Endothelial cell of umbilical vein (primary cell): ENCODE data around the gene GPR26. TPM values are rescaled to one million over a fixed set of nuclear protein-coding genes. Genes with fewer than 3 reads are reported as not detected.

Experiments
- BruUV-seq: library from RNA; stranded (reverse); fragments of 400-500 nt; replicated peaks from 2 replicates; lab custom pipeline; 2021; lab: Mats Ljungman, UMichigan
- CTCF ChIA-PET: fragments of 300-600, 350-600 bp; sonication (Branson Sonifier 250); formaldehyde crosslinking; loops from one replicate; lab custom pipeline; 2021; ENCODE audit warnings: antibody characterized with exemption, inconsistent platforms; lab: Charles Lee
- POLR2A ChIA-PET: fragments of 300-600, 350-600 bp; sonication (Branson Sonifier 250); formaldehyde crosslinking; loops from one replicate; lab custom pipeline; 2021; ENCODE audit warnings: antibody characterized with exemption, inconsistent platforms; lab: Charles Lee
- DNase-seq: peaks from one replicate; pipeline ENCODE4 v3.0.0-alpha.2; 2011; ENCODE audit warnings: low read depth, low spot score
- FAIRE-seq: peaks from 2 replicates; lab custom pipeline; 2011; peaks lifted over from hg19 to GRCh38; lab: Jason Lieb, UNC
- H2AFZ ChIP-seq: 2 replicates; pipeline ENCODE4 v1.6.0; 2012; ENCODE audit warnings: low read depth, low read length, control low read depth, inconsistent platforms
- H3K27ac ChIP-seq: 2 replicates; pipeline ENCODE4 v1.5.1; 2011; ENCODE audit warnings: low read depth, mild to moderate bottlenecking, control low read depth, low read length, moderate library complexity; ENCODE audit not compliant: insufficient read depth
- H3K27me3 ChIP-seq, 2 experiments: 2 replicates each; pipeline versions ENCODE4 v1.6.0 to v1.6.1; 2011; ENCODE audit warnings: low read length in 2 of 2, mixed read lengths in 1 of 2; ENCODE audit not compliant: control insufficient read depth in 2 of 2, insufficient read depth in 2 of 2
- H3K36me3 ChIP-seq, 2 experiments: 2 replicates in 1 of 2; 3 replicates in 1 of 2; pipeline ENCODE4 v1.5.1; 2011; ENCODE audit warnings: low read length in 2 of 2, mild to moderate bottlenecking in 1 of 2, moderate library complexity in 1 of 2; ENCODE audit not compliant: control insufficient read depth in 2 of 2, insufficient read depth in 2 of 2; ENCODE audit errors: extremely low read depth in 1 of 2
- H3K4me1 ChIP-seq: 3 replicates; pipeline ENCODE4 v1.5.1; 2011; ENCODE audit warnings: mild to moderate bottlenecking, low read length; ENCODE audit not compliant: control insufficient read depth, insufficient read depth; ENCODE audit errors: extremely low read depth
- H3K4me2 ChIP-seq: 2 replicates; pipeline ENCODE4 v1.6.1; 2011; ENCODE audit warnings: low read length, control low read depth, mixed read lengths; ENCODE audit not compliant: insufficient read depth
- H3K4me3 ChIP-seq, 3 experiments: fragments of 200-600 bp in 1 of 3; sonication (generic), shearing (Covaris generic) in 1 of 3; replicated peaks in 1 of 3; 2 replicates each; pipeline ENCODE4 v1.5.1; 2011 to 2016; ENCODE audit warnings: control low read depth in 3 of 3, low read length in 3 of 3, mild to moderate bottlenecking in 2 of 3, inconsistent platforms in 1 of 3, low read depth in 1 of 3, moderate library complexity in 1 of 3; ENCODE audit not compliant: insufficient read depth in 1 of 3
- H3K79me2 ChIP-seq: 2 replicates; pipeline ENCODE4 v1.6.0; 2012; ENCODE audit warnings: low read length, inconsistent platforms; ENCODE audit not compliant: control insufficient read depth, insufficient read depth
- H3K9ac ChIP-seq: replicated peaks from 2 replicates; pipeline ENCODE3; 2011; ENCODE audit warnings: low read length, control low read depth; ENCODE audit not compliant: insufficient read depth; ENCODE audit errors: extremely low read depth
- H3K9me1 ChIP-seq: replicated peaks from 3 replicates; pipeline ENCODE4 v1.6.0; 2011; ENCODE audit warnings: mild to moderate bottlenecking, low read length; ENCODE audit not compliant: control insufficient read depth, insufficient read depth; ENCODE audit errors: extremely low read depth
- H3K9me3 ChIP-seq: replicated peaks from 2 replicates; pipeline ENCODE4 v1.5.1; 2012; ENCODE audit warnings: low read length, inconsistent platforms; ENCODE audit not compliant: control insufficient read depth, insufficient read depth
- H4K20me1 ChIP-seq: replicated peaks from 2 replicates; pipeline ENCODE3; 2011; ENCODE audit warnings: mild to moderate bottlenecking, low read length; ENCODE audit not compliant: control insufficient read depth, insufficient read depth; ENCODE audit errors: extremely low read depth
- CTCF ChIP-seq, 2 donors: IDR thresholded peaks; 1 replicate in 1 of 2; 2 replicates in 1 of 2; pipeline ENCODE4 v1.5.1; 2011; ENCODE audit warnings: low read length in 2 of 2, mild to moderate bottlenecking in 2 of 2, moderate library complexity in 2 of 2, control low read depth in 1 of 2, inconsistent platforms in 1 of 2, low read depth in 1 of 2; ENCODE audit not compliant: insufficient read depth in 1 of 2; ENCODE audit errors: extremely low read depth in 1 of 2
- EZH2 ChIP-seq: IDR thresholded peaks from 2 replicates; pipeline ENCODE4 v1.6.1; 2012; ENCODE audit warnings: borderline replicate concordance, low read depth, mild to moderate bottlenecking, moderate library complexity, low read length, inconsistent platforms; ENCODE audit not compliant: severe bottlenecking
- FOS ChIP-seq: IDR thresholded peaks from 2 replicates; pipeline ENCODE4 v1.6.1; 2011; ENCODE audit warnings: mild to moderate bottlenecking, low read length, moderate library complexity, borderline replicate concordance; ENCODE audit not compliant: insufficient read depth
- GATA2 ChIP-seq: IDR thresholded peaks from 2 replicates; pipeline ENCODE4 v1.7.0; 2011; ENCODE audit warnings: low read depth, mild to moderate bottlenecking, moderate library complexity, mixed read lengths, low read length; ENCODE audit not compliant: insufficient read length, insufficient read depth
- JUN ChIP-seq: IDR thresholded peaks from 2 replicates; pipeline ENCODE4 v1.6.1; 2011; ENCODE audit warnings: borderline replicate concordance, low read depth; ENCODE audit not compliant: insufficient read length, insufficient read depth
- MAX ChIP-seq: IDR thresholded peaks from 2 replicates; pipeline ENCODE4 v1.6.1; 2011; ENCODE audit not compliant: insufficient read depth, insufficient read length
- MYC ChIP-seq: IDR thresholded peaks from one replicate; pipeline ENCODE4 v1.6.1; 2011; ENCODE audit warnings: mild to moderate bottlenecking, low read depth, low read length
- POLR2A ChIP-seq: IDR thresholded peaks from 2 replicates; pipeline ENCODE4 v1.6.1; 2012; ENCODE audit warnings: low read depth, mild to moderate bottlenecking, control low read depth, low read length
- POLR2AphosphoS5 ChIP-seq: IDR thresholded peaks from 2 replicates; pipeline ENCODE4 v1.6.1; 2012; ENCODE audit warnings: low read depth, mild to moderate bottlenecking, control low read depth, low read length, moderate library complexity; ENCODE audit not compliant: insufficient read depth
- dilution Hi-C: fragments of 300-500 bp; cut with MboI; formaldehyde crosslinking; loops from one replicate; pipeline ENCODE4 v1.15.0; 2019; ENCODE audit warnings: low sequenced_read_pairs; ENCODE audit not compliant: extremely low pct_ligation_motif_present
- intact Hi-C: fragments of 100-400 bp; cut with micrococcal nuclease; formaldehyde crosslinking; loops from one replicate; pipeline ENCODE4 v1.10.0; 2022
- polyA plus RNA-seq, 4 experiments: library from polyadenylated mRNA; depleted of rRNA in 3 of 4; stranded (reverse) in 3 of 4; unstranded in 1 of 4; fragments of >200 nt; gene quantifications; 2 replicates each; pipeline versions ENCODE4 v1.2.1 to v1.2.3, GENCODE V29; 2011 to 2012; ENCODE audit warnings: missing spikeins in 1 of 4
- total RNA-seq: library from RNA; stranded (reverse); gene quantifications from 2 replicates; pipeline ENCODE4 v1.2.3, GENCODE V29; 2021

The GPR26 gene
- total and polyA plus RNA-seq, 2 donors (not counting 3 experiments of a cell fraction or from before 2014, with no cell fraction given), result not detected

- Histone ChIP-seq H3K79me2 (no peaks in the 10 kb centered on the region), H3K4me3 (no peak overlapping the region), H3K27ac (no peak overlapping the region), H3K36me3 (no peaks in the 10 kb centered on the region), H3K4me1 (no peaks in the 10 kb centered on the region), H3K4me2 (no peak overlapping the region), H3K9me1 (no peaks in the 10 kb centered on the region), H3K9me3 (no peaks in the 10 kb centered on the region), H2AFZ (no peak overlapping the region), H3K27me3 (no peaks in the 10 kb centered on the region), H3K9ac (no peak overlapping the region), H4K20me1 (no peaks in the 10 kb centered on the region)
- dilution Hi-C loops (no loop called here), intact Hi-C loops (no loop called here)
- no peak for DNase-seq
- BruUV-seq, result no TSS peak
- FAIRE-seq, result no peak
- no peak for TF ChIP-seq JUN
- TF ChIP-seq POLR2AphosphoS5, result no peak
- TF ChIP-seq CTCF (IDR thresholded peaks at IDR 0.05; ENCODE audit: extremely low read depth in 1 of 2, insufficient read depth in 1 of 2, low read depth in 1 of 2, low read length in 2 of 2), result no peak
- TF ChIP-seq MAX, result no peak
- TF ChIP-seq POLR2A, result no peak
- no peak for TF ChIP-seq EZH2
- no peak for TF ChIP-seq GATA2
- TF ChIP-seq FOS, result no peak
- TF ChIP-seq MYC, result no peak
- ChIA-PET CTCF (no interaction called here), POLR2A (no interaction called here)
Measured at GRCh38 chr10:123682477-123682876, 16.3 kb downstream of the GPR26 start.
